Stimulated activated CD8-positive, alpha-beta memory T cell treated with anti-CD3 and anti-CD28 coated beads, Interleukin-15, amount 100 ng/mL, for 48 hours (primary cell): Measurements from ENCODE around the gene RHD.
"Not testable (repeated sequence)": the region's sequence is repeated elsewhere in the genome, so short reads cannot be mapped to it uniquely, and the experiment has no call there.

Experiments used
- DNase-seq, 2 donors: peaks; one replicate each; pipeline ENCODE4 v3.0.0-alpha.2; 2020; ENCODE audit warnings: low read depth in 2 of 2

RHD gene

DNA sequence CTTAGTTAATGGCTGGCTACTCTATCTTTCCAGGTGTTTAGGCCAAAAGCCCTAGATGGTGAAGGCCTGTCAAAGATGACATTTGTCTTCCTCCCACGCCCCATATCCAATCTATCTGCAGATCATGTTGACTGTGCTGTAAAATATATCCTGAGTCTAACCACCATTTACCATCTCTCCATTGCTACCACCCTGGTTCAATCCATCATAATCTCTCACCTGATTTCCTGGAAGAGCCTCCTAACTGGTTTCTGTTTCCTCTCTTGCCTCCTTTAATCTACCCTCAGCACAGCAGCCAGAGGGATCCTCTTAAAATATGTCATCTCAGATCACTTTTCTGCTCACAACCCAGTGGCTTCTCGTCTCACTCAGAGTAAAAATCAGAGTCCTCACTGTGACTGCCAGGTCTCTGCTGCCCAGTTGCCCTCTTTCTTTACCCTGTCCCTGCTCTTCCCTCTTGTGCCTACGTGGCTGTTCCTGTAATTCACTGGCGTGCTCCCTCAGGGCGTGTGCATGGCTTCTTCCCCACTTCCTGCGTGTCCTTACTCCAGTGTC lies 83.6 kb downstream of the RHD start:
- no peak for DNase-seq

DNA sequence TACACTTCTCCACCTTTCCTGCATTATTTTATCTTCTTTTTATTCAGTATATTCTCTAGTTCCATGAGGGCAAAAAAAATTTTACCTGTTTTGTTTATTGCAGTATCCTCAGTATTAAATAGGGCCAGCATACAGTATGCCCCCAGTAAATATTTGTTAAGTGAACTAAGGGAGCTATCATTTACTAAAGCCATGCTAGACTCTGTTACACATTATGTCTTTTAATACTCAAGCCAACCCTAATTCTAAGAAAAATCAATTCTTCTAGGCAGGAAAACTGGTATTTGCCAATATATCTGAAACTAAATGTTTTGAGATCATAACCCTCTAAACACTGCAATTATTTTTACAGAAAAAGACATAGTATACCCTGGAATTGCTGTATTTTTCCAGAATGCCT lies 84.1 kb downstream of the RHD start:
- DNase-seq, result no peak

DNA sequence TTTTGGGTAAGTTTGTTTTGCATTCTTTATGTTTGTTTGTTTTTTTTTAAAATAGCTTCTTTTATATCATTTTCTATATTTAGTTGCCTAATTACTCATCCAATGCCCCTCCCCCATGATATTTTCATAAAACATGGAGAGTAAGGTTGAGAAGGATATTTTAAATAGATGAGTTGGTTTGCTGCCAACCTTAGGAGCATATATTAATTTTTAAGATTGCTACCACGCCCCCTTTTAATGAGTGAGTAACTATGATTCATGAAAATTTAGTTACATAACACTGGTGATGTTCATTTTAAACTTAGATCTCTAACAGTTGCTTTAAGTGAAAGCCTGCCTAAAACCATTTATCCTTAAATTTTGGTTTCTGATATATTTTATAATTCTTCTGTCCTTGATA lies 84.5 kb downstream of the RHD start:
- no peak for DNase-seq

GRCh38 chr1:25360596-25361581 lies 88.6 kb downstream of the RHD start:
- DNase-seq, result no peak

GRCh38 chr1:25361901-25362300 lies 89.6 kb downstream of the RHD start:
- no peak for DNase-seq

- DNase-seq, result not testable (repeated sequence)
Measured at GRCh38 chr1:25362634-25363559, 90.6 kb downstream of the RHD start.

DNA sequence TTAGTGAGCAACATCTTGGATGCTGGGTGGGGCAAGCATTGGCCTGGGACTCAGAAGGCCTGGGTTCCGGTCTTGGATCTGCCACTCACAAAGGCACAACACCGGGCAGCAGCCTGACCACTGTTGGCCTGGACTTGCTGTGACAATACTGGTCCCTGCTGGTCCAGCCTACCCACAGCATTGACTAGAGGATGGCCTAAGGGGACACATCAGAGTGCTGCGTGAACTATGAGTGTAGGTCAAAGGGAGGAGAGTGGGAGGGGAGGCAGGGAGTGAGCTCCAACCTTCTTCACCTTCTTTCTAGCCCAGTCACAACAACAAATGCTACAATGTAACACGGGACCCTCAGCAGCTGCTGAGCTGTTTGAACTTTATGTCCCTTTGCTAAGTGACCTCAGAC lies 96.9 kb downstream of the RHD start:
- DNase-seq, result no peak

- not testable (repeated sequence) for DNase-seq
Measured at GRCh38 chr1:25369691-25370271, 97.5 kb downstream of the RHD start.

- not testable (repeated sequence) for DNase-seq
Measured at GRCh38 chr1:25371757-25372156, 99.4 kb downstream of the RHD start.

- not testable (repeated sequence) for DNase-seq
Measured at GRCh38 chr1:25378367-25378766, 106.1 kb downstream of the RHD start.
